Lower leg skin (tissue), 3 donors: ENCODE results near the gene ZSCAN29.

Experiments
- CTCF ChIP-seq, 3 donors: fragments of 450-650 bp; IDR thresholded peaks; one replicate each; pipeline ENCODE4 v1.5.1; 2016; ENCODE audit warnings: antibody characterized with exemption in 3 of 3, mild to moderate bottlenecking in 3 of 3, moderate library complexity in 2 of 3
- POLR2A ChIP-seq, 2 donors: fragments of 450-650 bp; IDR thresholded peaks; one replicate each; pipeline ENCODE4 v1.6.1; 2016 to 2017; ENCODE audit warnings: antibody characterized with exemption in 2 of 2, mild to moderate bottlenecking in 1 of 2, moderate library complexity in 1 of 2

- TF ChIP-seq CTCF (IDR thresholded peaks at IDR 0.05) (no peak), POLR2A (IDR thresholded peaks at IDR 0.05) (no peak)
Observed at GRCh38 chr15:43361313-43361903, 9.4 kb downstream of the ZSCAN29 start.
